ENCODE data around the gene MBOAT2.

Gene MBOAT2

GRCh38 chr2:8876628-8877027, 126.9 kb downstream of the MBOAT2 start:
- in situ Hi-C loops (cut with MboI; ENCODE audit: low sequenced_read_pairs, unreplicated experiment) = no loop called here
- TF ChIP-seq CTCF (IDR thresholded peaks at IDR 0.05; ENCODE audit: borderline replicate concordance, control extremely low read depth, extremely low read depth, insufficient read depth, missing control alignments) = no peak
- DNase-seq (ENCODE audit: low spot score) = no peak

- peak; percentile 55 for DNase-seq (ENCODE audit: low spot score)
- peak; percentile 28 for TF ChIP-seq CTCF (IDR thresholded peaks at IDR 0.05; ENCODE audit: borderline replicate concordance, control extremely low read depth, extremely low read depth, insufficient read depth, missing control alignments)
- in situ Hi-C loops (cut with MboI; ENCODE audit: low sequenced_read_pairs, unreplicated experiment) = no loop called here
Measured at GRCh38 chr2:8872821-8873432, 130.6 kb downstream of the MBOAT2 start.

GRCh38 chr2:8870441-8870840, 133.0 kb downstream of the MBOAT2 start:
- in situ Hi-C loops (cut with MboI; ENCODE audit: low sequenced_read_pairs, unreplicated experiment) = no loop called here
- no peak for DNase-seq (ENCODE audit: low spot score)
- TF ChIP-seq CTCF (IDR thresholded peaks at IDR 0.05; ENCODE audit: borderline replicate concordance, control extremely low read depth, extremely low read depth, insufficient read depth, missing control alignments) = no peak

- TF ChIP-seq CTCF (IDR thresholded peaks at IDR 0.05; ENCODE audit: borderline replicate concordance, control extremely low read depth, extremely low read depth, insufficient read depth, missing control alignments) = no peak
- in situ Hi-C loops (cut with MboI; ENCODE audit: low sequenced_read_pairs, unreplicated experiment) = no loop called here
- no peak for DNase-seq (ENCODE audit: low spot score)
Measured at GRCh38 chr2:8867363-8867762, 136.1 kb downstream of the MBOAT2 start.

- DNase-seq (ENCODE audit: low spot score) = no peak
- no peak for TF ChIP-seq CTCF (IDR thresholded peaks at IDR 0.05; ENCODE audit: borderline replicate concordance, control extremely low read depth, extremely low read depth, insufficient read depth, missing control alignments)
- in situ Hi-C loops (cut with MboI; ENCODE audit: low sequenced_read_pairs, unreplicated experiment) = no loop called here
Measured at GRCh38 chr2:8863331-8863953, 140.0 kb downstream of the MBOAT2 start.

GRCh38 chr2:8862230-8862629, 141.3 kb downstream of the MBOAT2 start:
- no peak for TF ChIP-seq CTCF (IDR thresholded peaks at IDR 0.05; ENCODE audit: borderline replicate concordance, control extremely low read depth, extremely low read depth, insufficient read depth, missing control alignments)
- no peak for DNase-seq (ENCODE audit: low spot score)
- in situ Hi-C loops (cut with MboI; ENCODE audit: low sequenced_read_pairs, unreplicated experiment) = no loop called here

All from GM13976 (cell line).